Hematopoietic multipotent progenitor cell (in vitro differentiated cells): ENCODE results near the gene TNKS2. TPM values are rescaled to one million over a fixed set of nuclear protein-coding genes. Genes with fewer than 3 reads are reported as not detected.
A peak's percentile ranks its signal among the peaks of the same experiment; 100 is the strongest.
"Not testable (repeated sequence)": the region's sequence is repeated elsewhere in the genome, so short reads cannot be mapped to it uniquely, and the experiment has no call there.

Experiments
- DNase-seq, 3 donors: peaks; one replicate each; pipeline ENCODE4 v3.0.0-alpha.2; 2011 to 2015; ENCODE audit warnings: low read depth in 2 of 3, low spot score in 2 of 3
- total RNA-seq: library from RNA; depleted of rRNA; stranded (reverse); fragments of >200 nt; gene quantifications from one replicate; pipeline ENCODE4 v1.2.3, GENCODE V29; 2012

The TNKS2 gene
- total RNA-seq, result 20.2 TPM

DNA sequence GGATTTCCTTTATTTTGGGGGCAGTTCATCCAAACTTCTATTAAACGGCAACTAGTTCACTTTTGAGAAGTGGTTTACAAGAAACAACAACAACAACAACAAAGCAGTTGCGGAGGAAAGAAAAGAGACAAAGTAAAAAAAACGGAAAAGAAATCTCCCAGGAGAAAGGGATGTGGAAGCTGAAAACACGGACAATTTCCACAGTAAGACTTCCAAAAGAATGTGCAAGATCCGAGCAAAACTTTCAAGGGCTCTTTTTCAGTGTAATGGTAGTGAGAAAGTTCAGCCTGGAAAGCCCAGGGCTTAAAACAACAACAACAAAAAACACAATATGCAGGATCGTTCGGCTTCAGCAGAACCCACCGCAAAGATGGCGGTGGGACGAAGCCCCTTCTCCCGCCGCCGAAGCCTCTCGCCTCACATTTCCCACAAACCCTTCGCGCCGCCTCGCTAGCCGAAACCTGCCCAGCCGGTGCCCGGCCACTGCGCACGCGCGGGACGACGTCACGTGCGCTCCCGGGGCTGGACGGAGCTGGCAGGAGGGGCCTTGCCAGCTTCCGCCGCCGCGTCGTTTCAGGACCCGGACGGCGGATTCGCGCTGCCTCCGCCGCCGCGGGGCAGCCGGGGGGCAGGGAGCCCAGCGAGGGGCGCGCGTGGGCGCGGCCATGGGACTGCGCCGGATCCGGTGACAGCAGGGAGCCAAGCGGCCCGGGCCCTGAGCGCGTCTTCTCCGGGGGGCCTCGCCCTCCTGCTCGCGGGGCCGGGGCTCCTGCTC lies at the start of gene TNKS2:
Gene TNKS2, plus strand, starts transcription at position 553 of the 775 bp plus-strand sequence. CDS start 265 bp downstream, outside the sequence.
- peak; percentile 90 to 97 (median 96) for DNase-seq

DNA sequence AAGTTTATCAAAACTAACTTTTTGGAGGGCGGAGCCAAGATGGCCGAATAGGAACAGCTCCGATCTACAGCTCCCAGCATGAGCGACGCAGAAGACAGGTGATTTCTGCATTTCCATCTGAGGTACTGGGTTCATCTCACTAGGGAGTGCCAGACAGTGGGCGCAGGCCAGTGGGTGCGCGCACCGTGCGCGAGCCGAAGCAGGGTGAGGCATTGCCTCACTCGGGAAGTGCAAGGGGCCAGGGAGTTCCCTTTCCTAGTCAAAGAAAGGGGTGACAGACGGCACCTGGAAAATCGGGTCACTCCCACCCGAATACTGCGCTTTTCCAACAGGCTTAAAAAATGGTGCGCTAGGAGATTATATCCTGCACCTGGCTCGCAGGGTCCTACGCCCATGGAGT lies 48.6 kb upstream of the TNKS2 start:
- not testable (repeated sequence) for DNase-seq

DNA sequence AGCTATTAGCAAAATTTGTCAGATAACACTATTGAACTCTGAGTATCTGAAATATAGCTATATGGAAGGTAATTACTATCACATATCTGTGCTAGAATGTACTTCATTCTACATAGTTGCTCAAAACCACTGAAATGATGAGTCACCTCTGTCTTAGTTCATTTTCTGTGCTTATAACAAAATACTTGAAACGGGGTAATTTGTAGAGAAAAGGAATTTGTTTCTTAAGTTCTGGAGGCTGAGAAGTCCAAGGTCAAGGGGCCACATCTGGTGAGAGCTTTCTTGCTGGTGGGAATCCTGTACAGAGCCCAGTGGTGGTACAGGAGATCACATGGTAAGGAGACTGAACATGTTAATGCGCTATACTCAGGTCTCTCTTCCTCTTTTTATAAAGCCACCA lies 41.9 kb upstream of the TNKS2 start:
- DNase-seq, result peak in 1 of 3 donors; percentile 8

- peak; percentile 6 to 83 (median 53) for DNase-seq
Observed at GRCh38 chr10:91758303-91759146, 39.7 kb upstream of the TNKS2 start.

- no peak for DNase-seq
Observed at GRCh38 chr10:91759581-91759986, 38.6 kb upstream of the TNKS2 start.

GRCh38 chr10:91761721-91762120 lies 36.5 kb upstream of the TNKS2 start:
- DNase-seq, result no peak

- DNase-seq, result peak in 1 of 3 donors; percentile 44
Observed at GRCh38 chr10:91762878-91763277, 35.3 kb upstream of the TNKS2 start.

DNA sequence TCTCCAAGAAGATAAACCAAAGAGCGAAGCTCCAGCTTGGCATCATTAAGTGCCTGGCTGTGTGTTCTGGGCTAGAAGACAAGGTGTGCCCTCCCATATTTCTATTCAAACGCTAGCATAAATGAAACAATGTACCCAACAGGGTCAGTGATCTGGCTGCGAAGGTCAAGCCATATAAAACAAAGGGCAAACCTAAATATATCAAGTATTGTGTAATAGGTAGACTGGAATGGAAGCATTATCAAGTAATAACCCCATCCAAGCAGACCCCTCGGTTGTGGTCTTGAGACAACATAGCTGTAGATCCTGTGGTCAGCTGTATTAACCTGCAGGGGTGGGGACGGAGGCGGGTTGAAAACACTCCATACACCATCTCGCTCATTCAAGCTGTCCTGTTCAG lies 31.6 kb upstream of the TNKS2 start:
- no peak for DNase-seq

DNA sequence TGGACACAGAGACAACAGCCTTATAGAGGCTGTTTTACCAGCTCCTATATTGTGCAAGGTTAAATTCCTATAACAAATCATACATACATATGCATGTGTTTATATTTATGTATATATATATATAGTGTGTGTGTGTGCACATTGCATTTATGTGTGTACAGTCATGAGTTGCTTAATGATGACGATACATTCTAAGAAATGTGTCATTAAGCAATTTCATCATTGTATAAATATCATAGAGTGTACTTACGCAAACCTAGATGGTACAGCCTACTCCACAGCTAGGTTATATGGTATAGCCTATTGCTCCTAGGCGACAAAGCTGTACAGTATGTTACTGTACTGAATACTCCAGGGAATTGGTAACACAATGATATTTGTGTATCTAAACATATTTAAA lies 30.1 kb upstream of the TNKS2 start:
- no peak for DNase-seq

DNA sequence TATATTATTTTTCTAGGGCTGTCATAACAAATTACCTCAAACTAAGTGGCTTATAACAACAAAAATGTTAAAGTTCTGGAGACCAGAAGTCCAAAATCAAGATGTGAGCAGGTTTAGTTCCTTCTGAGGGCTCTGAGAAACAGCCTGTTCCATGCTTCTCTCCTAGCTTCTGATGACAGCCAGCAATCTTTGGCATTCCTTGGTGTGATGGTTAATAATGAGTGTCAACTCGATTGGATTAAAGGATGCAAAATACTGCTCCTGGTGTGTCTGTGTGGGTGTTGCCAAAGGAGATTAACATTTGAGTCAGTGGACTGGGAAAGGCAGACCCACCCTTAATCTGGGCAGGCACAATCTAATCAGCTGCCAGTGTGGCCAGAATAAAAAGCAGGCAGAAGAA lies 26.3 kb upstream of the TNKS2 start:
- no peak for DNase-seq

DNA sequence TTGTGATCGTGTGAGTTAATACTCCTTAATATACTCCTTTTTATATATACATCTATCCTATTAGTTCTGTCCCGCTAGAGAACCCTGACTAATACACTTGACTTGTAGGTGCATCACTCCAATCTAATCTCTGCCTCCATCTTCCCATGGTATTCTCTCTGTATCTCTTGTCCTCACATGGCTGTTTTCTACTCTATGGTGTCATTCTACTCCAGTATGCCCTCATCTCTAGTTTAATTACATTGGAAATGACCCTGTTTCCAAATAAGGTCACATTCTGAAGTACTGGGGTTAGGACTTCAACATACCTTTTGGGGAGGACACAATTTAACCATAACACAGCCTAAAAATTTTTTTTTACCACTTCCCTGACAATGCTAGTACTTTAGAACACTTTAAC lies 25.8 kb upstream of the TNKS2 start:
- DNase-seq, result no peak

DNA sequence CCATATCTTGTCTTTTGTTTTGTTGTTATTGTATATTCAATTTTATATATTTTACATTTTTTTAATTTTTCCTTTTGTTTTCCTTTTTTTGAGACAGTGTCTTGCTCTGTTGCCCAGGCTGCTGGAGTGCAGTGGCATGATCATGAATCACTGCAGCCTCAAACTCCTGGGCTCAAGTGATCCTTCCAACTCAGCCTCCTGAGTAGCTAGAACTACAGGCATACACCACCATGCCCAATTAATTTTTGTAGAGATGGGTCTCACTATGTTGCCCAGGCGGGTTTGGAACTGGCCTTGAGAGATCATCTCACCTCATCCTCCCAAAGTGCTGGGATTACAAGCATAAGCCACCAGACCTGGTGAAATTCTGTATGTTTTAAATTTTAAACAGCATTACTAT lies 25.4 kb upstream of the TNKS2 start:
- no peak for DNase-seq

DNA sequence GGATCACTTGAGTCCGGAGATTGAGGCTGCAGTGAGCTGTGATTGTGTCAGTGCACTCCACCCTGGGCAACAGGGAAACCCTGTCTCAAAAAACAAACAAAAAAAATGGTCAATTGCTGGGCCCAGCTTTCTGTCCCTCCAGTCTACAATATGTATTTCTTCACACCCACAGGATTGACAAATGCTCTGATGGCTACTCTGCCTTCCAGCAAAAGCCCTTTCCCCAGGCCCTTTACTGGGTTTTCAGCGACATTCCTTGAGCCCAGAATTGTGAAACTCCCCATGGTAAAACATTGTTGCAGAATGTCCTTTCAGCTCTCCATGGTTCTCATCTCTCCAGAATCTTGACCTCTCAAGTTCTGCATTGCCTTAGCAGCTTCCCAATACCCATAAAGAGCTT lies 23.7 kb upstream of the TNKS2 start:
- DNase-seq, result no peak

GRCh38 chr10:91775731-91776130 lies 22.5 kb upstream of the TNKS2 start:
- no peak for DNase-seq

DNA sequence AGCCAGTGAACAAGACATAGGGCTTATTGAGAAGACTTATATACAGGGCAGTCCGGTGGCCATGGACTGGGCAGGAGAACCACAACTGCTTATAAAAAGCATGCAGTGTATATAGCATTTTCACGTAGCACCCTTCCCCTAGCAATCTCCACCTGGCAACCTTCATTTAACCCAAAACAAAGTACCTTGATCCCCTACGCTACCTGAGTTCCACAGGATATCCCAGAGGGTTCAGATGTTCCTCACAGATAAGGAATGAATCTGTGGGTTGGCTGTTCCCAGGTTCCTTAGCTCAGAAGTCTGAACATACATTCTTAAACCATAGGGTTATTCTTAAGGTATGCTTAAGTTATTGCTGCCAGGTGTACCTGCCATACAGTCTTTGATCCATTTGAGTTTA lies 22.0 kb upstream of the TNKS2 start:
- DNase-seq, result no peak

DNA sequence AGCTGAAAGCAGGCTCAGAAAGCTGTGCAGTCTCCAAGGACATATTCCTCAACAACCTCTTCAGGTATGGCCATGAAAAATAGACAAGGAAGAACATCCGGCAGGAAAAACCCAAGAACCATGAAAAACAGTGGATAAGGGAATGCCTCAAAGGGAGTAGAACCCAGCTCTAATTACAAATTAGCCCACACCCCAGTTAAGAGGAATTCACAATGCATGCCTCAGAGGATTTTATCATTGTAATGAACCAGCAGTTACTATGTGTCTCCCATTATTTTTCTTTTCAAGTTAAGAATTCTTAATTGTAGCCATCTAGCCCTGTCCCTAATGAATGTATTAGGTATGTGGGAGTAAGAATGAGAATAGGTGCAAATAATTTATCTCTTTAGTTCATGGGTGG lies 19.7 kb upstream of the TNKS2 start:
- DNase-seq, result no peak

- DNase-seq, result no peak
Observed at GRCh38 chr10:91779011-91779605, 19.1 kb upstream of the TNKS2 start.

DNA sequence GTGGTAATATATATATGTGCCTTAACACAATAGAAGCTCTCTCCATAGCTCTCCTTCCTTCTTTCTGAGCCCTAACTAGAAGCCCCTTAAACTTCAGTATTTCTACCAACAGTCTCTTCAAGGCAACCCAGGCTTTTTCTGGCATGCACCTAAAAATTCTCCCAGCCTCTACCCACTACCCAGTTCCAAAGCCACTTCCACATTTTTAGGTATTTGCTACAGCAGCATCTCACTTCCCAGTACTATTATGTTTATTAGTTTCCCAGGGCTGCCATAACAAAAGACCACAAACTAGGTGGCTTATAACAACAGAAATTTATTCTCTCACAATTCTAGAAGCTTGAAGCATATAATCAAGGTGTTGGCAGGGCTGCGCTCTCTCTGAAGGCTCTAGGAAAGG lies 15.7 kb upstream of the TNKS2 start:
- DNase-seq, result no peak

GRCh38 chr10:91785830-91786229 lies 12.4 kb upstream of the TNKS2 start:
- no peak for DNase-seq

GRCh38 chr10:91787258-91787657 lies 11.0 kb upstream of the TNKS2 start:
- no peak for DNase-seq

GRCh38 chr10:91787810-91788209 lies 10.4 kb upstream of the TNKS2 start:
- DNase-seq, result no peak

DNA sequence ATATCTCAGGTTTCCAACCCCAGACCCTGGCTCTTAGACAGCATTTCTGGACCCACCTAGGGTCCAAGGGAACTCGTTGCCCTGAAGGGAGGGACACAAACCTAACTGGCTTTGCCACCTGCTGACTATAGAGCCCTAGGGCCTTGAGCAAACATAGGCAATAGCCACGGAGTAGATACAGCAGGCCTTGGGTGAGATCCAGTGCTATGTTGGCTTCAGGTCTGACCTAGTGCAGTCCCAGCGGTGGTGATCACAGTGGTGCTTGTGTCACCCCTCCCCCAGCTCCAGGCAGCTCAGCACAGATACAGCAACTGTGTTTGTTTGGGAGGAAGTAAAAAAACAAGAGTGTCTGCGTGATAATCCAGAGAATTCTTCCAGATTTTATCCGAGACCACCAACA lies 9.7 kb upstream of the TNKS2 start:
- DNase-seq, result no peak
